HUES48 (cell line): ENCODE results near the gene BANK1.

Source experiments
- H3K27ac ChIP-seq: one replicate; pipeline ENCODE4 v1.7.0; 2013; ENCODE audit warnings: low read depth, low read length, inconsistent platforms
- H3K27me3 ChIP-seq: 2 replicates; pipeline ENCODE4 v1.6.1; 2013; ENCODE audit warnings: mild to moderate bottlenecking, low read length; ENCODE audit not compliant: control insufficient read depth, insufficient read depth
- H3K36me3 ChIP-seq: 2 replicates; pipeline ENCODE4 v1.6.1; 2013; ENCODE audit warnings: low read length; ENCODE audit not compliant: control insufficient read depth, insufficient read depth
- H3K4me1 ChIP-seq: 2 replicates; pipeline ENCODE4 v1.6.1; 2013; ENCODE audit warnings: mild to moderate bottlenecking, low read length; ENCODE audit not compliant: control insufficient read depth, insufficient read depth
- H3K4me3 ChIP-seq: 2 replicates; pipeline ENCODE4 v1.5.1; 2013; ENCODE audit warnings: mild to moderate bottlenecking, low read depth, low read length
- H3K9ac ChIP-seq: 2 replicates; pipeline ENCODE4 v1.6.1; 2013; ENCODE audit warnings: mild to moderate bottlenecking, low read depth, low read length, moderate library complexity
- H3K9me3 ChIP-seq: 2 replicates; pipeline ENCODE4 v1.6.1; 2013; ENCODE audit warnings: low read length; ENCODE audit not compliant: control insufficient read depth, insufficient read depth

Gene BANK1

DNA sequence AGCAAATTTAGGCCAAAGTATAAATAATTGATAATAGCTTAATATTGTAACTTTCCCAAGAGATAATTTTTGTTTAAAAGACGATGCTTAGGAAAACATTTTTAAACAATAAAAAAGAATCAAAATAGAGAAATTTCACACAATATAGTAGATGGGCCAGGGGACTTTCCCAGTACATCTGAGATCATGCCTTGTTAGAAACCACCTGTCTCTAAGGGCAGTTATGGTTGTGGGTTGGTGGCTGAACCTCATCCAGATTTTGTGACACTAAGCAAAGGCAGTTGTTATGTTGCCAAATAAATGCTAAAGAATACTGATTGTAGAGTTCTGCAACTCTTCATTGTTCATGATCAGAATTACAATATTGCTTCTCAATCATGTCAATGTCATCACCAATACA is 270.6 kb downstream of the BANK1 start:
- Histone ChIP-seq H3K27ac (no peak overlapping the region), H3K9ac (no peak overlapping the region), H3K27me3 (no peaks in the 10 kb centered on the region), H3K4me1 (no peaks in the 10 kb centered on the region), H3K4me3 (no peak overlapping the region), H3K36me3 (no peaks in the 10 kb centered on the region), H3K9me3 (no peaks in the 10 kb centered on the region)

DNA sequence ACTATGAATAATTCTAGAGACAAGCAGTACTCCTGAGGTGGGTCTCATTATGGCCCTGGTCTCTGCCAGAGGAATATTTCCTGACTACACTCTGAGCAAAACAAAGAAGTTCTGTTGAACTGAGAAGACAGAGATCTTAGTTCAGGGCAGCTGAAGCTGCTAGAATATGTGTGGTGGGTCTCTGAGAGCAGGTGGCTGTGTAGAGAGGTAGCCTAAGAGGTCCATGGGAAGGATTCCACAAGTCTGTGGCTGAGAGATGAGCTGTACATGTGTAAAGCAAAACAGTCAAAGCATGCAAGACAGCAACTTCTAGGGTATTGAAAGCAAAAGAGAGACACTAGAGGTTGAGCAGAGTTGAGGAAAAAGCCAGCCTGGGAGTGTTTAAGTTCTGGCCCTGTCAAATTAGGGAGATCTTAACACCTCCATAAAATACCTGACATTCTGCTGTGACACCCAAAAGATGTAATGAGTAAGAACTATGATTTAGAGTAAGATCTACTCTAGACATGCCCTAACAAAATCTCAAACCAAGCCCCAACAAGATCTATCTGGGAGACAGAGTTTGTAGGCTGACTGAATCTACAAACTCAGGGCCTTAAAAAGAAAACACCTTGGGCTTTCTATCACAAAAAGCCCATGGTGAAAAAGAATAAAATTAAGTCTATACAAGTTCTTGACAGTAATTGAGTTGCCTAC is 274.4 kb downstream of the BANK1 start:
- Histone ChIP-seq H3K27me3 (no peaks in the 10 kb centered on the region), H3K4me1 (no peaks in the 10 kb centered on the region), H3K9me3 (no peaks in the 10 kb centered on the region)

DNA sequence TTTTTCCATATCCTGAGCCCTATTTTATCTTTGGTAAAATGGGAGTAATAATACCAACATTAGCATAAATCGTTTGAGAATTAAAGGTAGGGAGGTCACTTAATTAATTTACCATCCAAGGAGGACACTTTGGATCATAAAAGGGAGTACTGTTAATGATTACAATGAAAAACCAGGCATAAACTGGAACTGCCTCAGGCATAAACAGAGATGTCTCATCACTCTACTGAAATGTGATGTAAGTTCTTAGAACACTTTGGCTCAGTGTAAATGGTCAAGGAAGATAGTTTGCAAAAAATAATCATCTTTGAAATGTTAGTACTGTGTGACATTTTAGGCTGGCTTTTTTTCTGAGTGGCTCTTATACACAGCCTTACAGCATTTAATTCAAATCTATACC is 286.1 kb downstream of the BANK1 start:
- H3K36me3 ChIP-seq = no peaks in the 10 kb centered on the region
- H3K9me3 ChIP-seq = no peaks in the 10 kb centered on the region
- H3K4me1 ChIP-seq = no peaks in the 10 kb centered on the region
- no peak overlapping the region for H3K4me3 ChIP-seq
- no peak overlapping the region for H3K9ac ChIP-seq
- H3K27ac ChIP-seq = no peak overlapping the region
- no peaks in the 10 kb centered on the region for H3K27me3 ChIP-seq

More for the DNA sequence above, 274.4 kb downstream of the BANK1 start:
- Histone ChIP-seq H3K4me3 (no peak overlapping the region), H3K9ac (no peak overlapping the region), H3K36me3 (no peaks in the 10 kb centered on the region), H3K27ac (no peak overlapping the region)

DNA sequence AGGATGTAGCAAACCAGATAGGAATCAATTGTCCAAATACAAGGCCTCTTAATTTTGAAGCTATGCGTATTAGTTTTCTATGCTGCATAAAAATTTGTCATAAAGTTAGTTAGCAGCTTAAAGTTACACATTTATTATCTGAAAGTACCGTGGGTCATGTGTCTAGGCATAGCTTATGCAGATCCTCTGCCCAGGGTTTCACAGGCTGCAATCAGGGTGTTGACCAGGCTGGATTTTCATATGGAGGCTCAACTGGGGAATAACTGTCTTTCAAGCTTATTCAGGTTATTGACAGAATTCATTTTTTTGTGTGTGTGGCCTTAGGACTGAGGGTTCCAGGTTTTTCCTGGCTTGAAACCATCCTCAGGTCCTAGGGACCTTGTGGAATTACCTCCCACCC is 289.7 kb downstream of the BANK1 start:
- H3K9ac ChIP-seq = no peak overlapping the region
- H3K36me3 ChIP-seq = no peaks in the 10 kb centered on the region
- H3K4me3 ChIP-seq = no peak overlapping the region
- no peaks in the 10 kb centered on the region for H3K9me3 ChIP-seq
- no peaks in the 10 kb centered on the region for H3K4me1 ChIP-seq
- no peaks in the 10 kb centered on the region for H3K27me3 ChIP-seq
- no peak overlapping the region for H3K27ac ChIP-seq

DNA sequence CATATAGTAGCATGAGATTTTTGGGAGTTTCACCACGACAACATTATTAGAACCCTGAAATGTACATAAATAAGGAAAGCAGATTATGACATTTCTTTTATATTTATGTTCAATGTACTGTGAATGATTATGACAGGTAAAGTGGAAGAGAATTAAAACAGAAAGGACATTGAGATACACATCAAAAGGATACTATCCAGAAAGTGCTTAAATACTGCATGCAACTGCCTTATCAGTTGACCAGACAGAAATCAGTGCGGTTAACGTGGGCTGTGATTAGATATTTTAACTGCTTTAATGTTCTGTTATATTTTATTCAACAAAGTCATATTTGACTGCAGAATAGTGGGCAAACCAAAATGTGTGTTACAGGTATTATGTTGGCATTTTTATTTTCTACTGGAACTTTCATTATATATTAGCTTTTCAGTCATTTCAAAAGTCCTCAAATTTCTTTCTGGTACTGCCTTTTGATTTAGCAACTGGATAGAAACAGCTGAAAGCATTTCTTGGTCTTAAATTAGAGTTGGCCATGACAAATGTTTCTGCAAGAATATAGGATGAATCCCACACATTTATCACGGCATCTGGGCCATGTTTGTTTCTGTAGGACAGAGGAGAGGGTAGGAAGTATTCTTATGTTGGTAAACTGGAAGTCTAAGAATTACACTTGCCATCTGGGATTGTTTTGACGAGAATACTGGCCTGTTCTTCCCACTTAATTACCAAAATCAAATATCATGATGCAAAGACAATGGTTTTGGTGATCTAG is 299.5 kb downstream of the BANK1 start:
- H3K4me1 ChIP-seq = no peaks in the 10 kb centered on the region
- no peaks in the 10 kb centered on the region for H3K36me3 ChIP-seq
- no peaks in the 10 kb centered on the region for H3K27me3 ChIP-seq
- H3K9ac ChIP-seq = no peak overlapping the region
- H3K27ac ChIP-seq = no peak overlapping the region
- no peak overlapping the region for H3K4me3 ChIP-seq
- 0 out of 2 replicates have a peak, but pooled peaks cover 4% of the 10 kb centered on the region for H3K9me3 ChIP-seq

DNA sequence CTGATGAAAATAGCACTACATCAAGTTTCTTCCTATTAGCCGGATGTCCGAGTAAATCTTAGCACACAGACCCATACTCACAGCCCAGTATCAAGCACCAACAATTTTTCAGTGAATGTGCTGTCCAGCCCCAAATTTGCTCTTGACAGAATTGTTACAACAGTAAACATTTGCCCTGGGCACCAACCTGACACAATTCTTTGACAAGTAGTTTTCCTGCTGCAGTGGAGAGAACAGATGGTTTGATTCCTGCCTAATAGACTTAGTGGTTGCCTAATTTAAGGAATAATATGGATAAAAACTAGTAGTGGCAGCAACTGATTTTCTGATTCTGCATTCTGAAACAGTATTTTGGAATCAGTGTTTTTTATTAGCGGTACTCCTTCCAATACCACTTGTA is 301.1 kb downstream of the BANK1 start:
- H3K4me3 ChIP-seq = no peak overlapping the region
- H3K9ac ChIP-seq = no peak overlapping the region
- H3K36me3 ChIP-seq = no peaks in the 10 kb centered on the region
- 0 out of 2 replicates have a peak, but pooled peaks cover 4% of the 10 kb centered on the region for H3K9me3 ChIP-seq
- no peak overlapping the region for H3K27ac ChIP-seq
- no peaks in the 10 kb centered on the region for H3K27me3 ChIP-seq
- H3K4me1 ChIP-seq = no peaks in the 10 kb centered on the region

DNA sequence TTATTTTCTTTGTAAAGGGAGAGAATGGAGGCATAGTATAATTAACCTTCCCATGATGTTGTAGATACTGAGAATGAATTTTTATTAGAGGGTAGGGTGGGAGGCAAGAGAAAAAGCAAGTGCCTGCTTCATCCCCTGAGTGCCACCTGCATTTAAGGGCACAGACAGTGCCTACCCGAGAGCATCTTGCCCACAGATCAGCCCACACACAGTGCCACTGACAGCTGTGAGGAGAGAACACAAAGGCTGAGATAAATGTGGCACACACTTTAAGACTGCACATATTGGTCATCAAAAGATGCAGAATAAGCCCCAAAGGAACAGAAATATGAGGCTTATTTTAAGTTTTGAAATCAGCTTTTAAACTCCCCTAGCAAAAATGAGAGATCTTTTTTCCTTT is 304.0 kb downstream of the BANK1 start:
- no peak overlapping the region for H3K4me3 ChIP-seq
- H3K9ac ChIP-seq = no peak overlapping the region
- H3K36me3 ChIP-seq = no peaks in the 10 kb centered on the region
- no peaks in the 10 kb centered on the region for H3K27me3 ChIP-seq
- H3K4me1 ChIP-seq = no peaks in the 10 kb centered on the region
- no peaks in the 10 kb centered on the region for H3K9me3 ChIP-seq
- H3K27ac ChIP-seq = no peak overlapping the region

DNA sequence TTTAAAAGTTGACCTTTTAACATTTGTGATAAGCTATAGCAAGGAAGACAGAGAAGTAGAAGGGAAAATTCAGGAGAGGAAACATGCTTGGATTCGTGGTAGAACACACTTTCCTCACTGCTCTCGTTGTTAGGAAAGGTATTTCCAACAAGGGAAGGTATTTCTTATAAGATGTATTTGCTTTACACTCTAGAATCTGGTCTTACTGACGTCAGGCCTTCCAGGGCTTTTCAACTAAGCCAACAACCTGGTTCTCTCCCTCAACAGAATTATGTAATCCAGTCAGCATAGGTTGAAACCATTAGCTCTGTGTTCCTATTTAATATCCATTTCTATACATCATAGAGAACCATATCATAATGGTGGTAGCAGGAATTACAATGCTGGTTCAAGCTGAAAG is 312.8 kb downstream of the BANK1 start:
- Histone ChIP-seq H3K9ac (no peak overlapping the region), H3K27ac (no peak overlapping the region), H3K36me3 (no peaks in the 10 kb centered on the region), H3K4me1 (no peaks in the 10 kb centered on the region), H3K4me3 (no peak overlapping the region), H3K27me3 (no peaks in the 10 kb centered on the region), H3K9me3 (peaks cover 13% of the 10 kb centered on the region)

DNA sequence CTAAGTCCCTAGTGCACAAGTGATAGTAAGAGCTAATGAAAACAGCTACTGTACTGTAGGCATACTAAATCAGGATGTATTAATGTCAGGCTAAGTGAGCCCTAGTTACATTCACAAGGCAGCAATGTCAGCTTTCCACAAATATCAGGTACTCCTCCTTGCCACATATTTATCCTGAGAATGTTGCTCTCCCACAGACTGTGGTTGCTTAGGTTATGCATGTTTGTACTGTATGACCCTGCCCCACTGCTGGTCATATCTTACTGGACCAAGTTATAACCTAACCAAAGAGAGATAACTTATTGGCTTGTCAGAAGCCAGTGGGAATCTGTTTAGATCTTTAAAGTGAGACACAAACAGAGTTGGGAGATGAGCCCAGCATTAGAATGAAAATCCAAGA is 313.7 kb downstream of the BANK1 start:
- Histone ChIP-seq H3K4me3 (no peak overlapping the region), H3K9ac (no peak overlapping the region), H3K27me3 (no peaks in the 10 kb centered on the region), H3K4me1 (no peaks in the 10 kb centered on the region), H3K27ac (no peak overlapping the region), H3K36me3 (no peaks in the 10 kb centered on the region), H3K9me3 (peaks cover 13% of the 10 kb centered on the region)

DNA sequence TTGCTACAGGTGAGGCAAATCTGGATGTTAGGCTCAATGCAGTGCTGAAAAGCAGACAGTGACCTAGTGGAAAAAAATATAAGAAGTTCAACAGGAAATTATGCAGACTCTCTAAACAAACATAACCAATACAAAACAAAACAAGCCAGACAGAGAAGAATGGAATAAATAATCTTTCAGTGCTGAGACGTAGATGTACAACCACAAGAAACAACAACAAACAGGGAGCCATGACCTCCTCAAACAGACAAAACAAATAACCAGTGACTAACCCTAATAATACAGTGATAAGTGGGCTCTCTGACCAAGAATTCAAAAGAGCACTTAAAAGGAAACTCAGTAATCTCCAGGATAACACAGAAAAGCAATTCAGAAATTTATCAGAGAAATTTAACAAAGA is 315.5 kb downstream of the BANK1 start:
- Histone ChIP-seq H3K27ac (no peak overlapping the region), H3K27me3 (no peaks in the 10 kb centered on the region), H3K4me3 (no peak overlapping the region), H3K36me3 (no peaks in the 10 kb centered on the region), H3K4me1 (no peaks in the 10 kb centered on the region), H3K9ac (no peak overlapping the region), H3K9me3 (peaks cover 13% of the 10 kb centered on the region)

DNA sequence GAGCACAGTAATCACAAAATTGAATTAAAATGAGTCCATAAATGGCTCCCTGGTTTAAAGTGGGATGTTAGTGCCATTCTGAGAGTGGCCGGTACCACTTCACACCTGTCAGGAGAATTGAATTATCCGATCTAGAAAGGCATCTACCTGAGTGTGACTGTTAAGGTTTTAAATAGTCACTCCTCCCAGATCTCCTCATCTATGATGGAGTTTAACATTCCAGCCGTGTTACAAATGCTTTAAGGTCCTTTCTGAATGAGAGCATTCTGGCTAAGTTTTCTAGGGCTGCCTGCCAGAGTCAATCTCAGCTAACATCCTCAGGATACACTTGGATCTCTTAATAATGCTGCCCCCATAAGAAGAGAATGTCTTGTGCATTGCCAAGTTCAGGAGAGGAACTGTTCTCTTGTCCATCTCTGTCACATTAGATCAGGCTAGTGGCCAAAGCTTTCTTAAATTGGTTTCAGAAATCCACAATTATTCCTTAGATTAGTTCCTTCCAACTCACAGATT is 323.6 kb downstream of the BANK1 start:
- no peak overlapping the region for H3K4me3 ChIP-seq
- no peak overlapping the region for H3K9ac ChIP-seq
- H3K9me3 ChIP-seq = no peaks in the 10 kb centered on the region
- H3K27me3 ChIP-seq = no peaks in the 10 kb centered on the region
- H3K27ac ChIP-seq = no peak overlapping the region
- H3K36me3 ChIP-seq = no peaks in the 10 kb centered on the region
- H3K4me1 ChIP-seq = peaks cover 5% of the 10 kb centered on the region; the same call in 1 of the 2 replicates
